Stimulated activated CD8-positive, alpha-beta memory T cell treated with anti-CD3 and anti-CD28 coated beads, Interleukin-12 subunit alpha, Interleukin-12 subunit beta, amount 100 ng/mL, for 24 hours (primary cell): ENCODE data around the gene CCDC61.

Source experiments
- DNase-seq: peaks from one replicate; pipeline ENCODE4 v3.0.0-alpha.2; 2020; ENCODE audit errors: extremely low read depth

The CCDC61 gene, protein sequence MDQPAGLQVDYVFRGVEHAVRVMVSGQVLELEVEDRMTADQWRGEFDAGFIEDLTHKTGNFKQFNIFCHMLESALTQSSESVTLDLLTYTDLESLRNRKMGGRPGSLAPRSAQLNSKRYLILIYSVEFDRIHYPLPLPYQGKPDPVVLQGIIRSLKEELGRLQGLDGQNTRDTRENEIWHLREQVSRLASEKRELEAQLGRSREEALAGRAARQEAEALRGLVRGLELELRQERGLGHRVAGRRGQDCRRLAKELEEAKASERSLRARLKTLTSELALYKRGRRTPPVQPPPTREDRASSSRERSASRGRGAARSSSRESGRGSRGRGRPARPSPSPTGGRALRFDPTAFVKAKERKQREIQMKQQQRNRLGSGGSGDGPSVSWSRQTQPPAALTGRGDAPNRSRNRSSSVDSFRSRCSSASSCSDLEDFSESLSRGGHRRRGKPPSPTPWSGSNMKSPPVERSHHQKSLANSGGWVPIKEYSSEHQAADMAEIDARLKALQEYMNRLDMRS

DNA sequence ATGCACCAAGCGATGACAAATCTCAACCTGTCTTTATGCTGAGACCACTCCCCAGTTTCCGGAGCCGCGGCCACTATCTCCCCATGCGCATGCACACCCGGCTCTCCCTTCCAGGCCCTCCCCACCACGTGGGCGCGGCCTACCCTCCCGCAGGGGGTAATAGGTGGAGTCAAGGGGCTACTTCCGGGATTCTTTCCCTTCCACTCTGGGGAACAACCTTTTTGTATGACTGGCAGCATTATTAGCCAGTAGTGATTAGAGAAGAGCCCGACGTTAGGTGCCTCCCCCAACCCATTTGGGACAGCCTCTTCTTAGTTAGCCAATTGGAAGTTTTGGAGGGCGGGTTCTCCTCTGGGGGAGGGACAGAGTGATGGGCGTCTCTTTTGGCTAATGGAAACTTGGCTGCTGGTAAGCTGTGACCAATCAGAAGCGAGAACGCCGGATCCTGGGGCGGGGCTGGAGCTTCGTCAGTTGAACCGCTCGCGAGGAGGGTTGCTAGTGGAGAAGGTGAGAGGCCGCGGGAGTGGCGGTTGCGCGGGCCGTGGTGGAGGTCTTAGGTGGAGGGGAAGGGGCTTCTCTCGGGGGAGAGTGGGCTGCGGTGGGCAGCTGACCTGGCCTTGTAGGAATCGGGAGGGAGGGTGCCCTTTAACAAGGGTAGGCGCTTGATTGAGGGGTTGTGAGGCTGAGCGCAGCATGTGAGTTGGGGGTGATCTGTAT, at the start of gene CCDC61:
Gene CCDC61, plus strand, starts transcription at position 470 of the 717 bp plus-strand sequence. CDS start 7,552 bp downstream, outside the sequence.
- DNase-seq, result peak; percentile 84

DNA sequence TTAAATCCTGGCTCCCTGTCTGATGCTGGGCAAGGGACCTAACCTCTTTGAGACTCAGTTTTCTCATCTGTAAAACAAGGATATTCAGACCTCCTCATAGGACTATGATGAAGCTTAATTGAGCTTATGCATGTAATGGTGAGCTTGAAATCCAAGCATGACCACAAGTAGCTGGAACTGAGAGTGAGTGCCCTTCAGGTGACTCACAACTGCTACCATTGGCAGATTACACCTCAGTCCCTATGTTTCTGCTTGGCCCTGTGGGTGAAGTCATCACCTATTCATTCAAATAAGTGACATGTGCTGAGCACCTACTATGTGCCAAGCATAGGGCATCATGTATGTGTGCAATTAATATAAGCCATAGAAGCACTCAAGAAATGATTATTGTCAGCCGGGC, 47.3 kb upstream of the CCDC61 start:
- DNase-seq, result no peak

DNA sequence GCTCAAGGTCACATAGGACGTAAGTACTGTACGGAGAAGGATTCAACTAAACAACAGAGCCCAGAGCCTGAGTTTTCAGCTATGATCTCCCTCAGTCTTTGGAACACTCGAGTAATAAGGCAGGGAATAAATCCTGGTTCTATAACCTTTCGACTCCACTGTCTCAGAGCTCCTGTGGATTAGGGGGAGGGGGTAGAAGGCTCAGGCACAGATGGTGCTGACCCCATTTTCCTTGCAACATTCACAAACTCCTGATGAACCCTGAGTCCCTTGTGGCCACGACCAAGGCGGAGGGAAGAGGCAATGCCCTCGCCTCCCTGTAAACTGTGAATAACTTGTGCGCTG, 43.0 kb upstream of the CCDC61 start:
- DNase-seq, result no peak

DNA sequence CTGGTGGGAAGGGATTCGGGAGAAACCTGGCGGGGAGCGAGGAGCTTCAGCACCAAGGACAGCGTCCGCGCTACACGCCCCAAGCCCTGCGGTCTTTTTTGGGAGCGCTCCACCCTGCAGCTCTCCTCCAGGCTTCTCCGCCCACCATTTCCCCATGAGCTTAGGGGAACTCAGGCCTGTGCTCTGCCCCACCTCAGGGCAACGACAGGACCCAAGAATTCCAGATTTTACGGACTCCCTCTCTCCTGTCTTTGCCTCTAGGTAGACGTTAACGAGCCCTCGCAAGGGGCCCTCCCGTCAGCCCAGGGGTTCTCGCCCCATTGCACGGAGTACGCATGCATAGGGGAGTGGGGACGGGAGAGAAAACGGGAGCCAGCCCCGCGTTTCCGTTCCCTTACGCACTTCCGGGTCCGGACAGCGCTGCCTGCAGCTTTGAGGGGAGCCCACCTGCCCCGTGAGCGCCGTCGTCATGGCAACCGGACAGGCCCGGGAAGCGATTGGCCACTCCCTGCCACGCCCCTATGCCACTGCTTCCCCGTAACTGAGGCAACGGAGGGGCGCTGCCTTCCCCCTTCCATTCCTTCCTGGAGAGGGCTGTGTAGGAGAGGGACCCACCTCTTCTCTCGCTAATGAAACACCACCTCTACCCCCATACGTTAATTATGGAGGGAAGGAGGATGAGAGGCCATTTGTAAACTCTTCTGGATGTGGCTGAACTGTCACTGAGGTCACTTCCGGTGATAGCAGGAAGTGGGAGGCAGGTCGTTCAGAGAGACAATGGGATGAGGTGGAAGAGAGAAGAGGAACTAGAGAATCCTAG, 42.4 kb upstream of the CCDC61 start:
- DNase-seq, result no peak

DNA sequence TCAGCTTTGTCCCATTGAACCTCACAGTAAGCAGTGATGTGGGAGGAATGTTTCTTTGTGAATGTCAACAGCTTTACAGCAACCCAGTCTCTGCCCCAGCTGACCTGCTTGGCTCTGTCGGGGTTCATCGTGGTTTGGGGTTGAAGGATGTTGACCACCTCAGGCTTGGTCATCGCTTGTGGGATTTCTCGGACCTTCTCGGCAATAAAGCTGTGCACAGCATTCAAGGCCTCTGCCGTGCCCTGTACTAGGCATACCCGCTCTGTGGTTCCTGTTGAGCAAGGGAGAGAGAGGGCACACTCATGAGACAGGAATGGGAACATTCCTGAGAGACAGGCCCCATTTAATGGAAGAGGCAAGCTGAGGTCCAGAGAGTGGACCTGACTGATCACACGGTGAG, 41.6 kb upstream of the CCDC61 start:
- no peak for DNase-seq

DNA sequence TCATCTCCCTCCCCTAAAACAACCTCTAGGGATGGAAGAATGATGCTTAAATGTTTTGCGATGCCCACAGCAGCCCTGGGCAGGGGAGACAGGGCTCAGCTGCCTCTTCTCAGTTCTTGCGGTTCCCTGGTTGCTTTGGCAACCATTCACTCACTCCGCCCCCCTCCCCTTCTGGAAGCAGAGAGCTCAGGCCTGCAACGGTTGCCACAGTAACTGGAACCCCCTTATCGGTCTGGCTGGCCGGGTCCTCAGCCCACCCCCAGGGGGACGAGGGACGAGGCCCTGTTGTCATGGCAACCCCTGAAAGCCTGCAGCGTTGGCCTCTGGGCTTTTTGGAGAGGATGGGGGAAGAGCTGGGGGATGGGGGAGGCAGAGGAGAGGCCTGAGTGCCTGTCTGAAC, 41.1 kb upstream of the CCDC61 start:
- no peak for DNase-seq

DNA sequence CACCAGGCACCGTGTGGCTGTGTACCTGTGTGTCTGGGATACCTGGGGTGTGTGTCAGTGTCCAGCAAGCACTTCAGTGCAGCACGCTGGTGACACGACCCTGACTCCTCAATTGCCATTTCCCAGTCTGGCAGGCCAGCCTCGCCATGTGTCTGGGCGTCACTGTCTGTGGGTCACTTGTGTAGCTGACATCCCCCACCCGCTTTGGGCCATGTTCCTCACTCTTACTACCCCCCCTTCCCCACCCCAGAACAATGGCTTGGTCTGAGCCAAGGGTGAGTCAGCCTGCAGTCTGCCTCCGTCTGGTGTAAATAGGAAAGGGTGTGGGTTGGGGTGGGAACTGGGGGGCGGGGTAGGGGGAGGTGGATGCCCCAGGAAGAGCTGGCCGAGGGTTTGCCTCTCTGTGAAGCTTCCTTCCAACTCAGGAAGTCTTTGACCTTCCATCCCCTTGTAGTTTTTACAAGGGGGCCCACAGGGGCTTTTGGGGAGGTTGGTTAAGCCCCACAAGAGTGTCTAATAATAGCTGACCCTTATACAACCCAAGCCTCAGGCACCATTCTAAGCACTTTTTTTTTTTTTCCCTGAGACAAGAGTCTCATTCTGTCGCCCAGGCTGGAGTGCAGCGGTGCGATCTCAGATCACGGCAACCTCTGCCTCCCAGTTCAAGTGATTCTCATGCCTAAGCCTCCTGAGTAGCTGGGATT, 39.2 kb upstream of the CCDC61 start:
- no peak for DNase-seq

DNA sequence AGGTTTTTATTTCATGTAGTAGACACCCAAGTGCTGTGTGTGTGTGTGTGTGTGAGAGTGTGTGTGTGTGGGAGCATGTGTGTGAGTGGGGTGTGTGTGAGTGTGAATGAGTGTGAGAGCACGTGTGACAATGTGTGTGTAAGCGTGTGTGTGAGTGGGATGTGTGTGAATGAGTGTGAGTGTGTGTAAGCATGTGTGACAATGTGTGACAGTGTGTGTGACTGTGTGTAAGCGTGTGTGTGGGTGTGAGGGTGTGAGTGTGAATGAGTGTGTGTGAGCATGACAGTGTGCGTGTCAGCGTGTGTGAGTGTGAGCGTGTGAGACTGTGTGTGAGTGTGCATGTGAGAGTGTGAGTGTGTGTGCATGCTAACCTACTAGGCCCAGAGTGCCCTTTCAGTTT, 36.9 kb upstream of the CCDC61 start:
- DNase-seq, result no peak

DNA sequence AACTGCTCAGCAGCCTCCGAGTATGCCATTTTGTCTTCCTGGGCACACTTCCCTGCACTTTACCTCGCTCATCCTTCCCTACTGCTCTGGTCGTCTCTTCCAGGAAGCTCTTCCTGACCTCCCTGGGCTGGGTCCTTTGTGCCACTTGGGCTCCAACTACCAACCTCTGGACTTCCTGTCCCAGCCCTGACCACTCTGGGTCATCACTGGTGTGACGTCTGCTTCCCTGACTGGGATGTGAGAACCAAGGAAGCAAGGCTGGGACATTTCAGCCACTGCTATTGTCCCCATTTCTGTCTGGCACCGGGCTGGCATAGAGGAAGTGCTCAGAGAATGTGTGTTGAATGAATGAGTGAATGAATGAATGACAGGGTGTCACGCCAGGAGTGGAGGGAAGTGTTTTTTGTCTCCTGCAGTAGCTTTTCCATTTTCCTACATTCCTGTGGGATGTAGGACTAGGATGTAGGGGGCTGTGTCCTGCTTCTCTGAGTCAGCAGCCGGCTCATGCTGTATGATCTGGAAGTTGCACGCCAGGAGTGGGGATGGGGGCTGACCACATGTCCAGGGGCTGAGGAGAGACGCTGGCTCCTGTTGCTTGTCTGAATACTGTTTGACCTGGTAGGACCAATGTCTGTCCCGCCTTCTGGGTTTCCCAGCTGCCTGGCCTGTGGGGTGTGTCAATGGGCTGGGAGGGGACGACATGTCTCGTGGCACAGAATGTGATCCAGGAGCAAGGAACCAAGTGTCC, 36.3 kb upstream of the CCDC61 start:
- DNase-seq, result no peak

DNA sequence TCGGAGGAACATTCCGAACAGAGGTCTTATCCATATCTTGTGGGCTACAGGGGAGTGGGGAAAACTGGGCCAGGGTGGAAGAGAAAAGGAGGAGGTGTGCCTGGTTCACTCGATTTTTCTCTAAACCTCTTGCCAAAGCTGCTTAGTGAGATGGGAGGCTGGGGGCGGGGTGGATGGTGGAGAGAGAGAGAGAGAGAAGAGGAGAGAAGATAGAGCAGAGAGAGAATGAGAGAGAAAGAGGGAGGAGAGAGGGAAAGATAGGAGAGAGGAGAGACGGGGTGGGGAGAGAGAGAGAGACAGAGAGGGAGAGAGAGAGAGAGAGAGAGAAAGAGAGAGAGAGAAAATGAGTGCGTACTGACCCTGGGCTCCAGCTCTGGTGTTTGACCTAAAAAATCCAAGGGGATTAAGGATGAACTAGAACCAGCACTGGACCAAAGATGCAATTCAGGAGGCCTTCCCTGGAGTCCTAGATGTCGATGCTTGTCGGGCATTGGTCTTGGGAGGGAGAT, 35.7 kb upstream of the CCDC61 start:
- DNase-seq, result no peak

DNA sequence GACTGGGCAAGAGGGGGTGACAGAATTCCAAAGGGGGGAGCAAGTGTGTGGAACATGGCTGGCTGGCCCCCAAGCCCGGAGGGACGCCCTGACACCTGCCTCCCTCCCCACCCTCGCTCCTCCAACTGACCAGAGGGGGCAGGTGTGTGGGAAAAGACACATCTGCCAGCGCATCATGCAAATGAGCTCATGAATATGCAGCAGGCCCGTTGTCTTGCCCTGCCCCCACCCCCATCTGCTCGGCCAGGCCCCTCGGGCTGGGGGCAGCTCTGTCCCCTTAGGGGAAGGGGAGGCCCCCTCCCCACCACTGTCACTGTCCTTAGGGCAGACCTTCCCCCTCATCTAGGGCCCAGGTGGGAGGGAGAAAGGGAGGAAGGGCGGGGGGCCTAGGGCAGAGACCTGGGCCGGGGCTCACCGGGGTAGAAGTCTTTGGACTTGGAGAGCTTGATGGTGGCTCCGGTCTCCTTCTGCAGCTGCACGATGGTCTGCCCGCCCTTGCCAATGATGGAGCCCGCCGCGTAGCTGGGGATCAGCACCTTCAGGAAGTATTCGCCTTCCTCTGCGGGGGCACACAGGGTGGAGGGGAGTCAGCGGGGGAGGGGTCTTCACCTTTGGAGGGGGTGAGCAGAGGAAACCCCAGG, 34.6 kb upstream of the CCDC61 start:
- no peak for DNase-seq

DNA sequence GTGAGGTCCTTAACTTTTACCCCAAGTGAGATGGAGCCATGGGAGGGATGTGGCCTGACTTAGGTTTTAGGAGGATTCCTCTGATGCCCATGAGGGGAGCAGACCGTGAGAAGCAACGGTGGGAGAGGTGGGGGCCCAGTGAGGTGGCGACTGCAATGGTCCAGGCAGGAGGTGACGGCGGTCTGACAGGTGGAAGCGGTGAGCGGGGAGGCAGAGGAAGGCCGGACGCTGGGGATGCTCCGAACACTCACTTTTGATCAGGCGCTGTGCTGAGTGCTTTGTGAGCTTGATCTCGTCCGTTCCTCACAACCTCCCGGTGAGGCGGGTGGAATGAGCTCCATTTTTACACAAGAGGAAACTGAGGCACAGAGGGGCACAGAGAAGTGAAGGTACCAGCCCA, 33.2 kb upstream of the CCDC61 start:
- no peak for DNase-seq

DNA sequence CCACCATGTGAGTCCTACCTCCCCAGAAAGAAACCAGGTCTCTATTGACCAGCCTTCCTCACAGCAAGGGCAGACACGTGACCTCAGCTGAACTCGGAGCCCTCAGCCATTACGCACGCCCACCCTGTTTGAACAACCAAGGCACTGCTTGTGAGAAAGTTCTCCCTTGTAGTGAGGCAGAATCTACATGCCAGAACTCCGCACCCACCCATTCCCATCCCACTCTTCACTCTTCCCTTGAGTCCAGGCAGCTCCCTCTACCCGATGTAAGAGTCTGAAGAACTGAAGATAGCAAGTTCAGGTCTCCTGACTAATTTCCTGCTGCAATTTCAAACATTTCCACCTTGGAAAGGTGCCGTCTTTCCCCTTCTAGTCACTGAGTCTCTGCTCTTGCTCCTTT, 28.0 kb upstream of the CCDC61 start:
- no peak for DNase-seq

DNA sequence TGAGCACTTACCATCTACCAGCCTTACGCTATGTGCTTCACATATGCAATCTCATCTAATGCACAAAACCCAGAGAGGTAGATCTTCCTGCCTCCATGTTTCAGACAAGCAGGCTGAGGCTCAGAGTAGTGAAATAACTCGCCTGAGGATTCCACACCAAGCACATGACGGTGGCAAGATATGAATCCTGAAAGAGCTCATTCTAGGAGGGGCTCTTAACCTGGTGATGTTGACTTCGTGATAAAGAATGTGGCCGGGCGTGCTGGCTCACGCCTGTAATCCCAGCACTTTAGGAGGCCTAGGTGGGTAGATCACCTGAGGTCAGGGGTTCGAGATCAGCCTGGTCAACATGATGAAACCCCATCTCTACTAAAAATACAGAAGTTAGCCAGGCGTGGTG, 26.6 kb upstream of the CCDC61 start:
- DNase-seq, result no peak

DNA sequence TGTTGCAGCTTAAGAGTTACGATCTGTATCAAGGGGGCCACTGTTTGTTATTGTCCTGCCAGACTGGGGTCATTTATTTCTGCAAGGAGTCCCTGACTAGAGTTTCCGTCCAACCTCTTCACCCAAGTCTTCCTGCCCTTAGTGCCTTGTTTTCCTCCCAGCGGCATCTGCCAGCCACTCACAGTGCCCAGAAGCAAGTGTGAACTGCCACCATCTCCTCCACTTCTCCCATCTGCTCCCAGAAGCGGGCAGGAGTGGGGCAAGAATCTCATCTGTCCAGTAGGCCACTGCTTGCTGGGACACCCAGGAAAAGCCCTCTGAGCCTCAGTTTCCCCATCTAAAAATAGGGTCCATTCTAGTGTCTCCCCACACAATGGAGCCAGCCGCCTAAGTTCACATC, 25.6 kb upstream of the CCDC61 start:
- no peak for DNase-seq

DNA sequence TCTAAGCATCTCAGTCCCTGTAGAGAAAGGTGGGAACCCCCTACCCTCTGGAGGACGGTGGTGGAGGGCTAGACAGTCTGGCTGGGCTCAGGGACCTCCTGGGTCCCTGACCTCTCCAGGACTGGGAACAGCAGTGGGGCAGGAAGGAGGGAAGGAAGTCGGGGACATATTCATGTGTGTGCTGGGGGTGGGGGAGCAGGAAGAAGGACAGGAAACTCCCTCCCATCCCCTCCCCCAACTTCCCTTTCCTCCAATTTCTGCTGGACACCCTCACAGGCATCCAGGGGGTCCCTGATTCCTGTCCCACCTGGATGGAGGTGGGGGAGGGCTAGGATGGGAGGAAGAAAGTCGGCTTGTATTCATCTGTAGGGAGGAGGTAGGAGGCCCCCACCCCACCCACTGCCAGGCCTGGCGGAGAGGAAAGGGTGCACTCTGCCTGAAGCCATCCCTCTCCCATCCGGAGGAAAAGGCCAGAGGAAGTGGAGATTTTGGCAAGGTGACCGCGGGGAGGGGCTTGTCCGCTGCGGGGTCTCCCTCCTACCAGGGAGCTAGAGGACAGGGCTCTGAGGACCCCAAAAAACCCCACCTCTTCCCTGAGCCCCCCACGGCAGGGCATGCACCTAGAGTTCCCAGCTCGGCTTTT, 23.9 kb upstream of the CCDC61 start:
- DNase-seq, result no peak

DNA sequence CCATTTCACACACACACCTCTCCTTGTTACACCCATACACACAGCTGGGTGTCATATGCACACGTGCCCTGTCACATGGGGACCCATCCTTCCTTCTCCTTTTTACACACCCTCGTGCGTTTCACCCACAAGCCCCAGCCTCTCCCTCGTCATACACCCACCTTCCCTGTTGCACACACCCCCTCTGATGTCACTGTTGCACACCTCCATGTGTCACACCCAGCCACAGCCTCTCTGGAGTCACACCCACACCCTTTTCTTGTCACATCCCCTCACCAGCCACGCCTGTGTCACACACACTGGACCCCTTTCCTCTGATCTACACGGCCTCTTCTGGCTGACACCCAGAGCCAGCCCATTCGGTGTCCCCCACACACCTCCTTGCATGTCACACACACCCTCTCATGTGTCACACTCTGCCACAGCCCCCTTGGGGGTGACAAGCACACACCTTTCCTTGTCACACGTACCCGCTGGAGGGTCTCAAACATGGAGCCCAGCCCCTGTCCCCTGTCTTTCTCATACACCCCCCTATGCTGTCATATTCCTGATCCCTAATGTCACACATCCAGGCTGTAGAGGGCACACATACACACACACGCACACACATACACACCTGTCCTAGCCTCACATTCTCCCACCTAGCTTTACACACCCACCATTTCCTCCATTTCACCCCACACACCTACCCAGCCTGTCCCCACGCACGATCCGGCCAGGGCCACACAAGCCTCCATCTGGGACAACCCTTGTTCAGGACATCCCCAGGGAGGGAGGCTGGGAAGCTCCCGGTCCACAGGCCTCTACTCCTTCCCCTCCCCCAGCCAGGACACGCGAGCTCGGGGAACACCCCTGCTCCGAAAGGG, 23.0 kb upstream of the CCDC61 start:
- no peak for DNase-seq

DNA sequence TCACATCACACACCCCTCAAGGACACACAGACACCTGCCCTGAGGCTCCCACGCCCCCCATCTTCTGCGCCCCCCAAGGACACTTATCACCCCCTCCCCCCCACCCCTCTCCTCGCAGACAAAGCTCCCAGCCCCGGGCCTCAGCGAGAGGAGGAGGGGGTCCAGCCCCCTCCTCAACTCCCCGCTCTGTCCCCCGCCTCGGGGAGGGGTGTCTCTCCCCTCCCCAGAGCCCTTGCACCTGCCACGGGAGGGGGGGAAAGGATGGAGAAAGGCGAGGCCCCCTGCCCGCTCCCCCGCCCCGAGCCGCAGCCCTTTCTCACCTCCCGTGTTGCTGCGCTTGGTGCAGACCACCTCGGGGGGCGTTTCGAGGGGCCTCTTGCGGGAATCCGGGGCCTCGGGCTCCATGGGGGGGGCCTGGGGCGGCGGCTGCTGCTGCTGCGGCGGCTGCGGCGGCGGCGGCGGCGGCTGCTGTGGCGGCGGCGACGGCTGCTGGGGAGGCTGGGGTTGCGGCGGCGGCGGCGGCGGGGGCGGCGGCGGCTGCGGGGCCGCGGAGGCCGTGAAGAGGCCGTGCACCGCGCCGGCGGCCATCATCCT, 22.2 kb upstream of the CCDC61 start:
- no peak for DNase-seq
